Endodermal cell (in vitro differentiated cells): Measurements from ENCODE around the gene OR6Q1. TPM values are rescaled to one million over a fixed set of nuclear protein-coding genes. Genes with fewer than 3 reads are reported as not detected.

ENCODE experiments used
- DNase-seq: peaks from one replicate; pipeline ENCODE4 v3.0.0-alpha.2; 2017
- H3K27ac ChIP-seq: 2 replicates; pipeline ENCODE4 v1.5.1; 2013; ENCODE audit warnings: mild to moderate bottlenecking, low read depth, low read length, moderate library complexity
- H3K27me3 ChIP-seq: 2 replicates; pipeline ENCODE4 v1.6.1; 2013; ENCODE audit warnings: mild to moderate bottlenecking, low read length, moderate library complexity; ENCODE audit not compliant: insufficient read depth, control insufficient read depth, poor library complexity, severe bottlenecking
- H3K36me3 ChIP-seq: 2 replicates; pipeline ENCODE4 v1.7.0; 2013; ENCODE audit warnings: mild to moderate bottlenecking, low read length, moderate library complexity; ENCODE audit not compliant: control insufficient read depth, insufficient read depth
- H3K4me1 ChIP-seq: one replicate; pipeline ENCODE4 v1.7.0; 2013; ENCODE audit warnings: low read length; ENCODE audit not compliant: control insufficient read depth, insufficient read depth
- H3K4me3 ChIP-seq: 2 replicates; pipeline ENCODE4 v1.5.1; 2013; ENCODE audit warnings: mild to moderate bottlenecking, low read length, moderate library complexity
- H3K9ac ChIP-seq: 2 replicates; pipeline ENCODE4 v1.6.1; 2013; ENCODE audit warnings: mild to moderate bottlenecking, low read length, moderate library complexity; ENCODE audit not compliant: poor library complexity, severe bottlenecking; ENCODE audit errors: extremely low read depth
- H3K9me3 ChIP-seq: 2 replicates; pipeline ENCODE4 v1.6.1; 2013; ENCODE audit warnings: mild to moderate bottlenecking, low read length, moderate library complexity; ENCODE audit not compliant: control insufficient read depth
- H3K27ac Mint-ChIP-seq: 2 replicates; pipeline ENCODE4 v1.8.0; 2020; ENCODE audit warnings: mixed read lengths
- H3K27me3 Mint-ChIP-seq: 2 replicates; pipeline ENCODE4 v1.8.0; 2021; ENCODE audit warnings: mild to moderate bottlenecking, mixed read lengths; ENCODE audit not compliant: insufficient read depth
- H3K36me3 Mint-ChIP-seq: 2 replicates; pipeline ENCODE4 v1.8.0; 2020; ENCODE audit warnings: low read depth, mixed read lengths
- H3K4me1 Mint-ChIP-seq: 2 replicates; pipeline ENCODE4 v1.8.0; 2020; ENCODE audit warnings: mixed read lengths
- H3K4me3 Mint-ChIP-seq: 2 replicates; pipeline ENCODE4 v1.8.0; 2020; ENCODE audit warnings: mild to moderate bottlenecking, moderate library complexity, mixed read lengths
- H3K9me3 Mint-ChIP-seq: 2 replicates; pipeline ENCODE4 v1.8.0; 2020; ENCODE audit warnings: mild to moderate bottlenecking, mixed read lengths
- CTCF ChIP-seq: fragments of 200-600 bp; sonication (generic); conservative IDR thresholded peaks from 2 replicates; pipeline ENCODE4 v1.5.0; 2021; ENCODE audit warnings: antibody characterized with exemption, mild to moderate bottlenecking
- WGBS, 2 experiments: methylation state at CpG; one replicate each; pipeline versions ENCODE4 v1.1.5 to v1.1.7; 2013; ENCODE audit warnings: missing lambda C conversion rate in 2 of 2, mixed read lengths in 1 of 2; ENCODE audit not compliant: insufficient coverage in 1 of 2, insufficient read length in 1 of 2; 5-methylcytosine and 5-hydroxymethylcytosine counted together
- total RNA-seq, 2 donors: library from RNA; stranded (reverse); fragmentation: NEBNext Ultra II Directional in 1 of 2; extraction: Animal tissue kit (Norgen Biotek cat#: 25700) in 1 of 2; gene quantifications; 2 replicates in 1 of 2; 3 replicates in 1 of 2; pipeline ENCODE4 v1.2.1, GENCODE V29; 2021

The OR6Q1 gene
- total RNA-seq, 2 donors from 2014 or later: not detected

GRCh38 chr11:58034471-58034870 is 3.7 kb downstream of the OR6Q1 start:
- H3K9me3 Mint-ChIP-seq: peaks cover 22% of the 10 kb centered on the region
- no peaks in the 10 kb centered on the region for H3K27me3 ChIP-seq
- no peak overlapping the region for H3K4me3 ChIP-seq
- H3K27ac ChIP-seq: no peak overlapping the region
- H3K9ac ChIP-seq: no peak overlapping the region
- H3K9me3 ChIP-seq: peaks cover 27% of the 10 kb centered on the region
- no peaks in the 10 kb centered on the region for H3K4me1 ChIP-seq
- H3K36me3 ChIP-seq: no peaks in the 10 kb centered on the region
- H3K4me1 Mint-ChIP-seq: no peaks in the 10 kb centered on the region
- TF ChIP-seq CTCF: no peak
- H3K27ac Mint-ChIP-seq: no peak overlapping the region
- 96% methylated on average over 2 of the region's 2 CpGs; no CpG with 5 or more reads in 1 of the 2 experiments for WGBS, 2 experiments
- DNase-seq: no peak
- H3K36me3 Mint-ChIP-seq: no peaks in the 10 kb centered on the region
- no peak overlapping the region for H3K4me3 Mint-ChIP-seq
- no peaks in the 10 kb centered on the region for H3K27me3 Mint-ChIP-seq

- H3K36me3 ChIP-seq: no peaks in the 10 kb centered on the region
- no peak overlapping the region for H3K27ac ChIP-seq
- H3K9ac ChIP-seq: no peak overlapping the region
- no peak for TF ChIP-seq CTCF
- Mint-ChIP-seq H3K27me3 (peaks cover 4% of the 10 kb centered on the region), H3K4me3 (no peak overlapping the region), H3K27ac (no peak overlapping the region), H3K9me3 (peaks cover 16% of the 10 kb centered on the region), H3K4me1 (no peaks in the 10 kb centered on the region), H3K36me3 (no peaks in the 10 kb centered on the region)
- no peak overlapping the region for H3K4me3 ChIP-seq
- no peaks in the 10 kb centered on the region for H3K4me1 ChIP-seq
- no peak for DNase-seq
- H3K27me3 ChIP-seq: no peaks in the 10 kb centered on the region
- H3K9me3 ChIP-seq: peaks cover 19% of the 10 kb centered on the region
Observed at GRCh38 chr11:58039589-58039988, 8.8 kb downstream of the OR6Q1 start.

GRCh38 chr11:58043379-58043778 is 12.6 kb downstream of the OR6Q1 start:
- WGBS, 2 experiments: 100% methylated on average over 1 of the region's 2 CpGs; no CpG with 5 or more reads in 1 of the 2 experiments

More at GRCh38 chr11:58043379-58043778, 12.6 kb downstream of the OR6Q1 start:
- H3K9me3 ChIP-seq: no peaks in the 10 kb centered on the region
- no peaks in the 10 kb centered on the region for H3K36me3 Mint-ChIP-seq
- H3K4me1 Mint-ChIP-seq: no peaks in the 10 kb centered on the region
- DNase-seq: no peak
- no peak overlapping the region for H3K27ac ChIP-seq
- H3K27ac Mint-ChIP-seq: no peak overlapping the region
- no peak overlapping the region for H3K4me3 Mint-ChIP-seq
- H3K4me1 ChIP-seq: no peaks in the 10 kb centered on the region
- no peaks in the 10 kb centered on the region for H3K36me3 ChIP-seq
- H3K9me3 Mint-ChIP-seq: no peaks in the 10 kb centered on the region
- no peak overlapping the region for H3K9ac ChIP-seq
- no peak overlapping the region for H3K4me3 ChIP-seq
- peaks cover 4% of the 10 kb centered on the region for H3K27me3 ChIP-seq
- H3K27me3 Mint-ChIP-seq: peaks cover 12% of the 10 kb centered on the region
- TF ChIP-seq CTCF: no peak
